SKM-1 treated with dmso at 0.1 percent for 144 hours (cell line): Measurements from ENCODE around the gene LILRB4.
"Not testable (repeated sequence)": the region's sequence is repeated elsewhere in the genome, so short reads cannot be mapped to it uniquely, and the experiment has no call there.

ENCODE experiments used
- DNase-seq: peaks from one replicate; lab custom pipeline; 2025; ENCODE audit not compliant: unreplicated experiment; lab: John Stamatoyannopoulos, UW

Gene LILRB4

DNA sequence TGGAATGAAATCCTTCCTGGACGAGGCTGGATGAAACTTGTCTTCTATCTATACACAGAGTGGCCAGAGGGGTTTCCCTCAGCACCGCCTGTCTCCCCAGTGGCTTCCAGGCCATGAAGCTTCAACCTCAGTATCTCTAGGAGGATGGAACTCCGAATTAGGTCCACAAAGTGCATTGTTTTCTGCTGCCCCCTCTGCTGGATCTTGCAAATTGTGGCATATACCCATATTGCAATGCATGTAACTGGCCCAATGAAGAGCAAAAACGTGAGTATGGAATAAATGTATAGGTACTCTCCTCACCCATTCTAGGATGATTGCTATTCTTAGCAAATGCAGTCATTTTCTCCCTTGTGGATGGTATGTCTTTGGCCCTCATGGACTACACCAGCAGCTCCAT lies 14.7 kb upstream of the LILRB4 start:
- no peak for DNase-seq

DNA sequence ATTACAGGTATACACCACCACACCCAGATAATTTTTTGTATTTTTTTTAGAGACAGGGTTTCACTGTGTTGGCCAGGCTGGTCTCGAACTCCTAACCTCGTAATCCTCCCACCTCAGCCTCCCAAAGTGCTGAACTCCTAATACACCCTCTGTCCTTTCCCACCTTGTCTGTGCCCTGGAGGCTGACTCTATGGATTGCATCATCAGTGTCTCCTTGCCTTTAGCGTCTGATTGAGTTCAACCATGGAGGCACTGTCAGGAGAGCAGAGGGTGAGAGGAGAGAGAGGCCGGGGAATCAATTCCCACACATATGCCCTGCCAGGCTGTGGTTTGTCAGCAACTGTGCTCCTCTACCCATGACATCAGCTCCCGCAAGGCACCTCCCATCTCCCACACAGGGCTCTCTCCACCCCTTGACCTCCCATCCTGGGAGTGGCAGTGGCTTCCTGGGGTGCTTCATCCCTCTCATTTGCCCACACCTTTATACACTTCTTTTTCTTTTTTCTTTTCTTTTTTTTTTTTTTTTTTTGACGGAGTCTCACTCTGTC lies 12.6 kb upstream of the LILRB4 start:
- DNase-seq, result no peak

GRCh38 chr19:54653181-54653809 lies 9.5 kb upstream of the LILRB4 start:
- peak; percentile 31 for DNase-seq

GRCh38 chr19:54654447-54655321 lies 8.1 kb upstream of the LILRB4 start:
- no peak for DNase-seq

DNA sequence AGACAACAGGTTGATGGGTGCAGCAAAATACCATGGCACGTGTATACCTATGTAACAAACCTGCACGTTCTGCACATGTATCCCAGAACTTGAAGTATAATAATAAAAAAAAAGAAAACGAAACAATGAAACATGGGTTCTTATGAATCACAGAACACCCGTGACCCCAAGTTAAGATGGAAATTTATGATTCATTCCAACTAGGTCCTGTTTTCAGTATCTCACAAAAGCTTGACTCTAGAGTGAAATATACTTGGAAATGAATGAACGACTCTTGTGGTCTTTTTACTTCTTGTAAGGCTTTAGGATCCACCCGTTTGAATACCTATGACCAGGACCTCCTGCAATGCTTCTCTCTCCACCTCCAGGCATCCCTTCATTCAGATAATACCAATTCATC lies 3.5 kb upstream of the LILRB4 start:
- DNase-seq, result no peak

DNA sequence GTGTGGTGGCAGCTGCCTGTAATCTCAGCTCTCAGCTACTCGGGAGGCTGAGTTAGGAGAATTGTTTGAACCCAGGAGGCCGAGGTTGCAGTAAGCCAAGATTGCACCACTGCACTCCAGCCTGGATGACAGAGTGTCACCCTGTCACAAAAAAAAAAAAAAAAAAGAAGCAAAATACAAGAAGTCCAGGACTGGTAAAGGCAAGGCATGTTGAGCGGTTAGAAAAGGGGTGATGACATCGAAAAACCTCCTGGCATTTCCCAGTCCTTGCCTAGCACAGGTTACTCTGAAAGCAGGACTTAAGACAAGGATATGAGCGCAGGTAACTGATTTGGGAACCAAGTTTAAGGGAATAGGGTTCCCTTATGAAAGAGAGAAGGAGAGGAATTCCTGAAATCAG lies 2.5 kb upstream of the LILRB4 start:
- DNase-seq, result no peak

GRCh38 chr19:54660964-54661363 lies 1.8 kb upstream of the LILRB4 start:
- no peak for DNase-seq

GRCh38 chr19:54661846-54662481 lies 821 bp upstream of the LILRB4 start:
- no peak for DNase-seq

GRCh38 chr19:54665530-54665929 lies 2.7 kb downstream of the LILRB4 start:
- no peak for DNase-seq

DNA sequence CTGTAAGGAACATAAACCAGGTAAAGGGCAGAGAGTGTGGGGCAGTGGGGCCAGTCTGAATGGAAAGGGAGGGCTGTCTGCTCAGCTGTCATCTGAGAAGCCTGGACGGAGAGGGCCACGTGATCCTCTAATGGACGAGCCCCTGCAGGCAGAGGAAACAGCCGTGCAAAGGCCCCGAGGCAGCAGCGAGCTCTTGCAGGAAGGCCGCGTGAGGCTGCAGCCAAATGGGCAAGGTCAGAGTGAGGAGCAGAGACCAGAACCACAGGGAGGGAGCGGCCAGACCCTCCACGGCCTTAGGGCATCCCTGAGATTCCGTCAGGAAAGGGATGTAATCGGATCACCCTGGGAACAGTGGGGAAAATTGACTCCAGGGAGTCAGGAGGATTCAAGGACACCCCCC lies 4.4 kb downstream of the LILRB4 start:
- DNase-seq, result no peak

DNA sequence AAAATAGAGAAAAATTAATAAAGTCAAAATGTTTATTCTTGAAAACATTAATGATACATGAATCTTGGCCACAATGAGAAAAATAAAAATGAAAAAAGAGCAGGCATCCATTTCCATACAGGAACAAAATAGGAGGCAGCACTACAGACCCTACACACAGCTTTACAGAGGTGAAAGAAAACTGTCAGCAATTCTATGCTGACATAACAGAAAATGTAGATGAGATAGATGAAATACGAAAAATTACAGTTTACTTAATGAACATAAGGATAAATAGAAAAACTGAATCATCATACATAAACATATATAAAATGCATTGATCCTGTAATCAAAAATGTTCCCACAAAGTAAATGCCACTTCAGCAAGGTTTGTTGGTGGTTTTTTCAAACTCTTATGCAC lies 5.6 kb downstream of the LILRB4 start:
- no peak for DNase-seq

GRCh38 chr19:54670576-54671357 lies 8.0 kb downstream of the LILRB4 start:
- no peak for DNase-seq

DNA sequence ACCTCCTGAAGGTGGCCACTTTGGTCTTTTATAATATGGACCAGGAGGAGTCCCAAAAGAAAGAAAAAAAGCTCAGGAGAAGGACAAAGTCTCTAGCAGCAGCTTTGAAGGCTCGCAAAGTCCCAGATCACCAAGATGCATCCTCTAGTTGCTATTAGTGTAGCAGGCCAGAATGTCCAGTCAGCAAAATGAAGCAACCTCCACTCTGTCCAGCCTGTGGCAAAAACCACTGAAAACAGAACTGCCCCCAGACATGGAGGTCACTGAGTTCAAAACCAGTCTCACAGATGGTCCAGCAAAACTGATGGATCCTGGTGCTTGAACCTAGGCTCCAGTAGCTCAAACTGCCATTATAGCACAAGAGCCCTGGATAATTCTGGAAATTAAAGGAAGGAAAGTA lies 10.4 kb downstream of the LILRB4 start:
- DNase-seq, result no peak

DNA sequence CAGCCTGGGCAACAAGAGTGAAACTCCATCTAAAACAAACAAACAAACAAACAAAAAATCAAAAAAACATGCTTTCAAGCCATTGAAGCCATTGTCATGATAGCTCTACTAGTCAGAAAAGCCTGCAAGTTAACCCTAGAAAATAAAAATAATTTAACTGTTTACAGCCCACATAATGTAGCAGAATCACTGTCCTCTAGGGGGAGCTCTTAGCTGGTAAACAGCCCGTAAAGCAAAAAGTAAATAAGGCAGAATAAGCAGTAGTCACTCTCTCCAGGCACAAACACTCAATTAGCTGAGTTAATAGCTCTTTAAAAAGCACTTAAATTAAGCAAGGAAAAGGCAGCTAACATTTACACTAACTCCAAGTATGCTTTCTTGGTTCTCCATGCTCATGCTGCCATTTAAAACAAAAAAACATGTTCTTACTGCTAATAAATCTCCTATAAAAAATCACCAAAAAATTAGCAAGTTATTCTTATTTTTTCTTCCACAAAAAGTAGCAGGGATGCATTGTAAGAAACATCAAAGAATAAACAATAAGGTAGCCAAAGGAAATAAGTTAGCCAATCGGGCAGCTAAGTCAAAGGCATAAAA lies 11.3 kb downstream of the LILRB4 start:
- DNase-seq, result no peak

GRCh38 chr19:54676210-54676834 lies 13.5 kb downstream of the LILRB4 start:
- DNase-seq, result not testable (repeated sequence)

- no peak for DNase-seq
Measured at GRCh38 chr19:54677217-54677616, 14.4 kb downstream of the LILRB4 start.

DNA sequence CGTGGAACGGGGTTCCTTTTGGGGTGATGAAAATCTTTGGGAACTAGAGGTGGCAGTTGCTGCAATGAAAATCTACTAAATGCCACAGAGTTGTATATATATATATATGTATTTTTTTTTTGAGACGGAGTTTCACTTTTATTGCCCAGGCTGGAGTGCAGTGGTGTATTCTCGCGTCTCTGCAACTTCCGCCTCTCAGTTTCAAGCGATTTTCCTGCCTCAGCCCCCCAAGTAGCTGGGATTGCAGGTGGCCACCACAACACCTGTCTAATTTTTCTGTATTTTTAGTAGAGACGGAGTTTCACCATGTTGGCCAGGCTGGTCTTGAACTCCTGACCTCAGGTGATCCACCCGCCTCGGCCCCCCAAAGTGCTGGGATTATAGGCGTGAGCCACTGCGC lies 18.8 kb downstream of the LILRB4 start:
- not testable (repeated sequence) for DNase-seq

- no peak for DNase-seq
Measured at GRCh38 chr19:54682306-54682856, 19.6 kb downstream of the LILRB4 start.

DNA sequence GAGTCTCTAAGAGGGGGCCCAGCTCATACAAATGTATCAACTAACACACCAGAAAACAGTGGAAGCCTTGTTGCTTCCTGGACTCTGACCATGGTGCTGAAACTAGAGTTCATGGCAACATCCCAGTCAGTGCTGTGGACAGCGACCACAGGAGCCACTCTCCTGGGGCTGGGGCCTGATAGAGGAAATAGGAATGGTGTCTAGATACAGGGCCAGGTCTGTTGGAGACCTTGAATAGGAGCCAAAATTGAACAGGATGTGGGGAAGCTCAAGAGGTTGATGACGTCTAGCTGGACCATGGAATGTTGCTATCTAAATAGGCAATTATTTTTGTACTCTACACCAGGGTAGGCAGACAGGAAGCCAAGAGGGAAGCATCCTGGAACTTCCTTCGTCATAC lies 21.7 kb downstream of the LILRB4 start:
- no peak for DNase-seq
